Measurements from ENCODE around the gene PSMA7.

PSMA7 gene

GRCh38 chr20:62168061-62168460 is 24.9 kb upstream of the PSMA7 start:
- Histone ChIP-seq H3K4me1 (ENCODE audit: control insufficient read depth, insufficient read depth, low read length) (peaks cover 8% of the 10 kb centered on the region), H3K9ac (ENCODE audit: low read length) (no peak overlapping the region), H3K9me3 (ENCODE audit: control insufficient read depth, low read length) (no peaks in the 10 kb centered on the region), H3K4me3 (ENCODE audit: low read length) (no peak overlapping the region), H3K27me3 (replicated peaks; ENCODE audit: control insufficient read depth, insufficient read depth, low read length) (no peaks in the 10 kb centered on the region), H3K36me3 (ENCODE audit: control insufficient read depth, insufficient read depth, low read length, severe bottlenecking) (peaks cover 47% of the 10 kb centered on the region)
- DNase-seq (ENCODE audit: low read depth) = no peak

GRCh38 chr20:62167474-62167873 is 24.3 kb upstream of the PSMA7 start:
- DNase-seq (ENCODE audit: low read depth) = no peak
- Histone ChIP-seq H3K36me3 (ENCODE audit: control insufficient read depth, insufficient read depth, low read length, severe bottlenecking) (peaks cover 50% of the 10 kb centered on the region), H3K4me1 (ENCODE audit: control insufficient read depth, insufficient read depth, low read length) (peaks cover 8% of the 10 kb centered on the region), H3K9me3 (ENCODE audit: control insufficient read depth, low read length) (no peaks in the 10 kb centered on the region), H3K27me3 (replicated peaks; ENCODE audit: control insufficient read depth, insufficient read depth, low read length) (no peaks in the 10 kb centered on the region), H3K4me3 (ENCODE audit: low read length) (no peak overlapping the region), H3K9ac (ENCODE audit: low read length) (no peak overlapping the region)

GRCh38 chr20:62165762-62166399 is 22.7 kb upstream of the PSMA7 start:
- DNase-seq (ENCODE audit: low read depth) = no peak
- Histone ChIP-seq H3K36me3 (ENCODE audit: control insufficient read depth, insufficient read depth, low read length, severe bottlenecking) (peaks cover 49% of the 10 kb centered on the region), H3K27me3 (replicated peaks; ENCODE audit: control insufficient read depth, insufficient read depth, low read length) (no peaks in the 10 kb centered on the region), H3K4me3 (ENCODE audit: low read length) (no peak overlapping the region), H3K4me1 (ENCODE audit: control insufficient read depth, insufficient read depth, low read length) (peaks cover 8% of the 10 kb centered on the region), H3K9ac (ENCODE audit: low read length) (no peak overlapping the region), H3K9me3 (ENCODE audit: control insufficient read depth, low read length) (no peaks in the 10 kb centered on the region)

GRCh38 chr20:62164879-62165761 is 21.9 kb upstream of the PSMA7 start:
- Histone ChIP-seq H3K9ac (ENCODE audit: low read length) (no peak overlapping the region), H3K36me3 (ENCODE audit: control insufficient read depth, insufficient read depth, low read length, severe bottlenecking) (peaks cover 53% of the 10 kb centered on the region), H3K27me3 (replicated peaks; ENCODE audit: control insufficient read depth, insufficient read depth, low read length) (no peaks in the 10 kb centered on the region), H3K4me1 (ENCODE audit: control insufficient read depth, insufficient read depth, low read length) (peaks cover 8% of the 10 kb centered on the region), H3K4me3 (ENCODE audit: low read length) (no peak overlapping the region), H3K9me3 (ENCODE audit: control insufficient read depth, low read length) (no peaks in the 10 kb centered on the region)
- DNase-seq (ENCODE audit: low read depth) = no peak

- Histone ChIP-seq H3K27me3 (replicated peaks; ENCODE audit: control insufficient read depth, insufficient read depth, low read length) (no peaks in the 10 kb centered on the region), H3K4me3 (ENCODE audit: low read length) (no peak overlapping the region), H3K4me1 (ENCODE audit: control insufficient read depth, insufficient read depth, low read length) (peaks cover 8% of the 10 kb centered on the region), H3K9me3 (ENCODE audit: control insufficient read depth, low read length) (no peaks in the 10 kb centered on the region), H3K9ac (ENCODE audit: low read length) (no peak overlapping the region), H3K36me3 (ENCODE audit: control insufficient read depth, insufficient read depth, low read length, severe bottlenecking) (peaks cover 46% of the 10 kb centered on the region)
- DNase-seq (ENCODE audit: low read depth) = no peak
Measured at GRCh38 chr20:62163986-62164762, 21.0 kb upstream of the PSMA7 start.

- peaks cover 40% of the 10 kb centered on the region for H3K36me3 ChIP-seq (ENCODE audit: control insufficient read depth, insufficient read depth, low read length, severe bottlenecking)
- no peaks in the 10 kb centered on the region for H3K27me3 ChIP-seq (replicated peaks; ENCODE audit: control insufficient read depth, insufficient read depth, low read length)
Measured at GRCh38 chr20:62163485-62163865, 20.3 kb upstream of the PSMA7 start.

GRCh38 chr20:62162765-62163484 is 19.7 kb upstream of the PSMA7 start:
- no peak overlapping the region for H3K9ac ChIP-seq (ENCODE audit: low read length)
- H3K27me3 ChIP-seq (replicated peaks; ENCODE audit: control insufficient read depth, insufficient read depth, low read length) = no peaks in the 10 kb centered on the region
- no peak for DNase-seq (ENCODE audit: low read depth)
- H3K36me3 ChIP-seq (ENCODE audit: control insufficient read depth, insufficient read depth, low read length, severe bottlenecking) = peaks cover 34% of the 10 kb centered on the region
- H3K4me1 ChIP-seq (ENCODE audit: control insufficient read depth, insufficient read depth, low read length) = peaks cover 8% of the 10 kb centered on the region
- no peak overlapping the region for H3K4me3 ChIP-seq (ENCODE audit: low read length)
- H3K9me3 ChIP-seq (ENCODE audit: control insufficient read depth, low read length) = no peaks in the 10 kb centered on the region

More at GRCh38 chr20:62163485-62163865, 20.3 kb upstream of the PSMA7 start:
- Histone ChIP-seq H3K9ac (ENCODE audit: low read length) (no peak overlapping the region), H3K4me3 (ENCODE audit: low read length) (no peak overlapping the region), H3K9me3 (ENCODE audit: control insufficient read depth, low read length) (no peaks in the 10 kb centered on the region), H3K4me1 (ENCODE audit: control insufficient read depth, insufficient read depth, low read length) (peaks cover 8% of the 10 kb centered on the region)
- DNase-seq (ENCODE audit: low read depth) = no peak

- Histone ChIP-seq H3K36me3 (ENCODE audit: control insufficient read depth, insufficient read depth, low read length, severe bottlenecking) (peaks cover 34% of the 10 kb centered on the region), H3K4me1 (ENCODE audit: control insufficient read depth, insufficient read depth, low read length) (peaks cover 7% of the 10 kb centered on the region), H3K9ac (ENCODE audit: low read length) (no peak overlapping the region), H3K27me3 (replicated peaks; ENCODE audit: control insufficient read depth, insufficient read depth, low read length) (no peaks in the 10 kb centered on the region), H3K9me3 (ENCODE audit: control insufficient read depth, low read length) (no peaks in the 10 kb centered on the region), H3K4me3 (ENCODE audit: low read length) (no peak overlapping the region)
- DNase-seq (ENCODE audit: low read depth) = no peak
Measured at GRCh38 chr20:62161347-62161746, 18.2 kb upstream of the PSMA7 start.

- Histone ChIP-seq H3K4me1 (ENCODE audit: control insufficient read depth, insufficient read depth, low read length) (peaks cover 2% of the 10 kb centered on the region), H3K27me3 (replicated peaks; ENCODE audit: control insufficient read depth, insufficient read depth, low read length) (no peaks in the 10 kb centered on the region), H3K9me3 (ENCODE audit: control insufficient read depth, low read length) (no peaks in the 10 kb centered on the region), H3K36me3 (ENCODE audit: control insufficient read depth, insufficient read depth, low read length, severe bottlenecking) (peaks cover 34% of the 10 kb centered on the region), H3K9ac (ENCODE audit: low read length) (no peak overlapping the region), H3K4me3 (ENCODE audit: low read length) (no peak overlapping the region)
- DNase-seq (ENCODE audit: low read depth) = no peak
Measured at GRCh38 chr20:62160876-62161275, 17.7 kb upstream of the PSMA7 start.

GRCh38 chr20:62160253-62160652 is 17.1 kb upstream of the PSMA7 start:
- H3K27me3 ChIP-seq (replicated peaks; ENCODE audit: control insufficient read depth, insufficient read depth, low read length) = no peaks in the 10 kb centered on the region
- no peak for DNase-seq (ENCODE audit: low read depth)
- H3K4me1 ChIP-seq (ENCODE audit: control insufficient read depth, insufficient read depth, low read length) = no peaks in the 10 kb centered on the region
- H3K9me3 ChIP-seq (ENCODE audit: control insufficient read depth, low read length) = no peaks in the 10 kb centered on the region
- no peak overlapping the region for H3K9ac ChIP-seq (ENCODE audit: low read length)
- peaks cover 31% of the 10 kb centered on the region for H3K36me3 ChIP-seq (ENCODE audit: control insufficient read depth, insufficient read depth, low read length, severe bottlenecking)
- no peak overlapping the region for H3K4me3 ChIP-seq (ENCODE audit: low read length)

Data from adipocyte (in vitro differentiated cells).